Central memory CD8-positive, alpha-beta T cell (primary cell): ENCODE results near the gene RBMS3.
"Not testable (repeated sequence)": the region's sequence is repeated elsewhere in the genome, so short reads cannot be mapped to it uniquely, and the experiment has no call there.

Source experiments
- ATAC-seq: fragments of 150-1000 bp; cut with Tn5 transposase; replicated peaks from 2 replicates; pipeline ENCODE4 v1.10.0; 2022; ENCODE audit warnings: mild to moderate bottlenecking, moderate FRiP score, moderate number of reproducible peaks; ENCODE audit not compliant: poor library complexity, severe bottlenecking; ENCODE audit errors: extremely low read depth
- DNase-seq, 2 donors: peaks; one replicate each; pipeline ENCODE4 v3.0.0; 2021; ENCODE audit warnings: low spot score in 2 of 2
- H3K27ac Mint-ChIP-seq: one replicate; pipeline ENCODE4 v1.8.0; 2022; ENCODE audit warnings: low read depth, mild to moderate bottlenecking, moderate library complexity, mixed read lengths
- H3K27me3 Mint-ChIP-seq: one replicate; pipeline ENCODE4 v1.8.0; 2022; ENCODE audit warnings: mixed read lengths
- H3K36me3 Mint-ChIP-seq: one replicate; pipeline ENCODE4 v1.8.0; 2022; ENCODE audit warnings: mild to moderate bottlenecking, moderate library complexity, mixed read lengths; ENCODE audit not compliant: insufficient read depth
- H3K4me1 Mint-ChIP-seq: one replicate; pipeline ENCODE4 v1.8.0; 2022; ENCODE audit warnings: mixed read lengths
- H3K4me3 Mint-ChIP-seq: one replicate; pipeline ENCODE4 v1.8.0; 2022; ENCODE audit warnings: mild to moderate bottlenecking, moderate library complexity, mixed read lengths
- H3K9me3 Mint-ChIP-seq: one replicate; pipeline ENCODE4 v1.8.0; 2022; ENCODE audit warnings: mixed read lengths

RBMS3 gene

GRCh38 chr3:29452934-29453283 lies 172.0 kb downstream of the RBMS3 start:
- no peak for DNase-seq
- Mint-ChIP-seq H3K27ac (no peak overlapping the region), H3K27me3 (no peaks in the 10 kb centered on the region), H3K4me3 (no peak overlapping the region), H3K9me3 (peaks cover 9% of the 10 kb centered on the region), H3K4me1 (no peaks in the 10 kb centered on the region), H3K36me3 (no peaks in the 10 kb centered on the region)
- no peak for ATAC-seq

- no peaks in the 10 kb centered on the region for H3K4me1 Mint-ChIP-seq
- DNase-seq (no peak), ATAC-seq (no peak)
- no peaks in the 10 kb centered on the region for H3K27me3 Mint-ChIP-seq
- no peaks in the 10 kb centered on the region for H3K36me3 Mint-ChIP-seq
- H3K9me3 Mint-ChIP-seq: peaks cover 9% of the 10 kb centered on the region
- no peak overlapping the region for H3K4me3 Mint-ChIP-seq
- H3K27ac Mint-ChIP-seq: no peak overlapping the region
These were observed 172.6 kb downstream of the RBMS3 start for GRCh38 chr3:29453284-29454001.

GRCh38 chr3:29454161-29454611 lies 173.3 kb downstream of the RBMS3 start:
- H3K4me1 Mint-ChIP-seq: no peaks in the 10 kb centered on the region
- H3K27me3 Mint-ChIP-seq: no peaks in the 10 kb centered on the region
- H3K9me3 Mint-ChIP-seq: peaks cover 9% of the 10 kb centered on the region
- DNase-seq (no peak), ATAC-seq (no peak)
- H3K36me3 Mint-ChIP-seq: no peaks in the 10 kb centered on the region
- no peak overlapping the region for H3K4me3 Mint-ChIP-seq
- no peak overlapping the region for H3K27ac Mint-ChIP-seq

GRCh38 chr3:29456901-29457300 lies 176.0 kb downstream of the RBMS3 start:
- Mint-ChIP-seq H3K4me1 (no peaks in the 10 kb centered on the region), H3K27me3 (no peaks in the 10 kb centered on the region), H3K9me3 (peaks cover 5% of the 10 kb centered on the region), H3K27ac (no peak overlapping the region), H3K4me3 (no peak overlapping the region), H3K36me3 (no peaks in the 10 kb centered on the region)
- ATAC-seq: no peak
- DNase-seq: no peak

GRCh38 chr3:29463304-29463703 lies 182.4 kb downstream of the RBMS3 start:
- Mint-ChIP-seq H3K4me1 (no peaks in the 10 kb centered on the region), H3K27ac (no peak overlapping the region), H3K4me3 (no peak overlapping the region), H3K9me3 (no peaks in the 10 kb centered on the region), H3K27me3 (no peaks in the 10 kb centered on the region), H3K36me3 (no peaks in the 10 kb centered on the region)
- DNase-seq (no peak), ATAC-seq (no peak)

GRCh38 chr3:29465836-29466235 lies 185.0 kb downstream of the RBMS3 start:
- DNase-seq (no peak), ATAC-seq (no peak)
- no peaks in the 10 kb centered on the region for H3K4me1 Mint-ChIP-seq
- H3K4me3 Mint-ChIP-seq: no peak overlapping the region
- H3K9me3 Mint-ChIP-seq: no peaks in the 10 kb centered on the region
- H3K27me3 Mint-ChIP-seq: no peaks in the 10 kb centered on the region
- no peaks in the 10 kb centered on the region for H3K36me3 Mint-ChIP-seq
- H3K27ac Mint-ChIP-seq: no peak overlapping the region

GRCh38 chr3:29466442-29466841 lies 185.6 kb downstream of the RBMS3 start:
- DNase-seq: no peak
- Mint-ChIP-seq H3K27ac (no peak overlapping the region), H3K4me1 (no peaks in the 10 kb centered on the region)

GRCh38 chr3:29468187-29468586 lies 187.3 kb downstream of the RBMS3 start:
- Mint-ChIP-seq H3K4me3 (no peak overlapping the region), H3K9me3 (no peaks in the 10 kb centered on the region), H3K4me1 (no peaks in the 10 kb centered on the region), H3K36me3 (no peaks in the 10 kb centered on the region), H3K27me3 (no peaks in the 10 kb centered on the region), H3K27ac (no peak overlapping the region)
- DNase-seq (no peak), ATAC-seq (no peak)

More at GRCh38 chr3:29466442-29466841, 185.6 kb downstream of the RBMS3 start:
- no peak overlapping the region for H3K4me3 Mint-ChIP-seq
- H3K9me3 Mint-ChIP-seq: no peaks in the 10 kb centered on the region
- no peaks in the 10 kb centered on the region for H3K36me3 Mint-ChIP-seq
- H3K27me3 Mint-ChIP-seq: no peaks in the 10 kb centered on the region
- ATAC-seq: no peak

GRCh38 chr3:29473481-29474170 lies 192.8 kb downstream of the RBMS3 start:
- H3K27me3 Mint-ChIP-seq, H3K4me1 Mint-ChIP-seq, H3K9me3 Mint-ChIP-seq, H3K4me3 Mint-ChIP-seq, H3K36me3 Mint-ChIP-seq, DNase-seq, H3K27ac Mint-ChIP-seq, ATAC-seq: not testable (repeated sequence)

GRCh38 chr3:29475305-29475840 lies 194.5 kb downstream of the RBMS3 start:
- H3K27ac Mint-ChIP-seq: no peak overlapping the region
- H3K36me3 Mint-ChIP-seq: no peaks in the 10 kb centered on the region
- no peaks in the 10 kb centered on the region for H3K4me1 Mint-ChIP-seq
- H3K27me3 Mint-ChIP-seq: no peaks in the 10 kb centered on the region
- H3K4me3 Mint-ChIP-seq: no peak overlapping the region
- ATAC-seq: no peak
- H3K9me3 Mint-ChIP-seq: peaks cover 5% of the 10 kb centered on the region
- no peak for DNase-seq

- H3K9me3 Mint-ChIP-seq: peaks cover 5% of the 10 kb centered on the region
- no peak overlapping the region for H3K27ac Mint-ChIP-seq
- no peak for ATAC-seq
- H3K27me3 Mint-ChIP-seq: no peaks in the 10 kb centered on the region
- H3K4me1 Mint-ChIP-seq: no peaks in the 10 kb centered on the region
- DNase-seq: no peak
- no peaks in the 10 kb centered on the region for H3K36me3 Mint-ChIP-seq
- no peak overlapping the region for H3K4me3 Mint-ChIP-seq
These were observed 195.0 kb downstream of the RBMS3 start for GRCh38 chr3:29475854-29476253.

GRCh38 chr3:29478611-29479010 lies 197.7 kb downstream of the RBMS3 start:
- Mint-ChIP-seq H3K27ac (no peak overlapping the region), H3K36me3 (no peaks in the 10 kb centered on the region), H3K9me3 (peaks cover 10% of the 10 kb centered on the region), H3K4me1 (no peaks in the 10 kb centered on the region), H3K4me3 (no peak overlapping the region), H3K27me3 (no peaks in the 10 kb centered on the region)
- ATAC-seq (no peak), DNase-seq (no peak)

GRCh38 chr3:29481249-29481648 lies 200.4 kb downstream of the RBMS3 start:
- ATAC-seq (no peak), DNase-seq (no peak)
- no peaks in the 10 kb centered on the region for H3K36me3 Mint-ChIP-seq
- no peak overlapping the region for H3K27ac Mint-ChIP-seq
- no peak overlapping the region for H3K4me3 Mint-ChIP-seq
- H3K4me1 Mint-ChIP-seq: no peaks in the 10 kb centered on the region
- H3K27me3 Mint-ChIP-seq: no peaks in the 10 kb centered on the region
- peaks cover 10% of the 10 kb centered on the region for H3K9me3 Mint-ChIP-seq
